Measurements from ENCODE around the gene SMC3. TPM values are rescaled to one million over a fixed set of nuclear protein-coding genes. Genes with fewer than 3 reads are reported as not detected.

Gene SMC3
- total RNA-seq, 1 experiment from 2014 or later = 43.2 TPM

DNA sequence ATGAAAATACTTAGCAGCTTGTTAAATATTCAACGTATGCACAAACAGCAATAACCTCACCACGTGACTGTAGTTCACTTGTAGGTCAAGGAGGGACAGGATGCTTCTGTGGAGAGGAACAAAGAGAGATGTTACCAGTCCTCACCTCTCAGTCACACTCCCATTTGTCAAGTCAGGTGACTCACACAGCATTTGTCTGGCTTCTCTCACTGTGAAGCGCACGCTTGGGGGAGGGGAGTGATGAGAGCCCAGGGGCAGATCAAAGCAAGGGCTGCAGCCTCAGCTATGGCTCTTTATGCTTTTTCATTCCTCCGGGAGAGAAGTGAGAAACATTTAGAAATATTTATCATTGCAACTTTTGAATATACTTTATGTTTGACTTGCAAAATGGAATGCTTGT is 73.8 kb downstream of the SMC3 start:
- POLR2A ChIA-PET = interaction anchor here (0.6 to 1.4 kb wide), 3 partner anchors 8 to 411 kb away, joined by 3 to 10 read pairs (median 4); no protein-coding TSS in a partner anchor
- no peak overlapping the region for H3K27ac Mint-ChIP-seq (ENCODE audit: low read depth, unreplicated experiment)
- BruUV-seq (replicated peaks) = no TSS peak

GRCh38 chr10:110642204-110643034 is 74.9 kb downstream of the SMC3 start:
- no peak for DNase-seq (ENCODE audit: unreplicated experiment)
- no peaks in the 10 kb centered on the region for H3K36me3 Mint-ChIP-seq (ENCODE audit: insufficient read depth, unreplicated experiment)
- no TSS peak for BruUV-seq (replicated peaks)
- intact Hi-C loops (cut with micrococcal nuclease) = no loop called here
- ChIA-PET CTCF (interaction anchor here (0.6 to 1.2 kb wide), 4 partner anchors 30 to 551 kb away, joined by 3 to 6 read pairs (median 4); no protein-coding TSS in a partner anchor), POLR2A (interaction anchor here (0.6 to 1.4 kb wide), 3 partner anchors 10 to 797 kb away, joined by 3 to 10 read pairs (median 3); no protein-coding TSS in a partner anchor)
- peaks cover 10% of the 10 kb centered on the region for H3K4me1 Mint-ChIP-seq (ENCODE audit: insufficient read depth, unreplicated experiment)
- no peak overlapping the region for H3K27ac Mint-ChIP-seq (ENCODE audit: low read depth, unreplicated experiment)
- no peaks in the 10 kb centered on the region for H3K9me3 Mint-ChIP-seq (ENCODE audit: unreplicated experiment)
- H3K27me3 Mint-ChIP-seq (ENCODE audit: insufficient read depth, unreplicated experiment) = peaks cover 29% of the 10 kb centered on the region
- H3K4me3 Mint-ChIP-seq (ENCODE audit: unreplicated experiment) = peak overlapping the region; percentile 34
- no peak for TF ChIP-seq CTCF (IDR thresholded peaks at IDR 0.05; ENCODE audit: unreplicated experiment)

More for the DNA sequence above, 73.8 kb downstream of the SMC3 start:
- no peaks in the 10 kb centered on the region for H3K36me3 Mint-ChIP-seq (ENCODE audit: insufficient read depth, unreplicated experiment)
- intact Hi-C loops (cut with micrococcal nuclease) = no loop called here
- peaks cover 29% of the 10 kb centered on the region for H3K27me3 Mint-ChIP-seq (ENCODE audit: insufficient read depth, unreplicated experiment)
- CTCF ChIA-PET = interaction anchor here (0.6 to 1.3 kb wide), 5 partner anchors 31 to 957 kb away, joined by 3 to 6 read pairs (median 4); no protein-coding TSS in a partner anchor
- no peaks in the 10 kb centered on the region for H3K9me3 Mint-ChIP-seq (ENCODE audit: unreplicated experiment)
- peaks cover 10% of the 10 kb centered on the region for H3K4me1 Mint-ChIP-seq (ENCODE audit: insufficient read depth, unreplicated experiment)
- peak; percentile 61 for DNase-seq (ENCODE audit: unreplicated experiment)
- H3K4me3 Mint-ChIP-seq (ENCODE audit: unreplicated experiment) = no peak overlapping the region
- TF ChIP-seq CTCF (IDR thresholded peaks at IDR 0.05; ENCODE audit: unreplicated experiment) = no peak

DNA sequence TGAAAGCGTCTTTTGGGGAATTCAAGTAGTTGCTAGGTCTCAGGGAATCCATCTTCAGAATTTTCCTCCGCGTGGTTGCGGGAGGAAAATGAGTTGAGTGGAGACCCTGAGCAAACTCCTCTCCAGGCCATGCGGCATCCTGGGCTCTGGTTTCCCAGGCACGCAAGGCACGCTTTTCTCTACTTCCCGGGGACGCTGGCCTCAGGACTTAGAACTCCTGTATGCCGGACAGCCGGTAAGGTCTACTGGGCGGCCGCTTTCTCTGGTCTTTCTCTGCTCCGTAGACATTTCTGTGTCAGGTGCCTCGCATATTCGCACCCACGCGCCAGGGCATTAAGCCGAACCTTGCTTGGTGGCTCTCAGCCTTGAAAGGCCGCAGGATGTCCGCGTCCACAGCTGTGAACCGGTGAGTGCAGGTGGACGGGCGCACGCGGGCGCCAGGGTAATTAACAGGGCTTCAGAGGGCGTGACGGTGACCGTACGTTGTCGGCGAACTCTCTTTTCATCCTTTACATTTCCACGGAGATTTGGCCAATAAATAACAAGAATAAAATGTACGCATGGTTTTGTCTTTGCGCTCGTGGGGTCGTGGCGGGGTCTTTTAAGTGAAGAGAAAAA is 75.6 kb downstream of the SMC3 start:
- no TSS peak for BruUV-seq (replicated peaks)
- H3K4me1 Mint-ChIP-seq (ENCODE audit: insufficient read depth, unreplicated experiment) = peaks cover 10% of the 10 kb centered on the region
- CTCF ChIA-PET = no interaction called here

More for the DNA sequence above, 75.6 kb downstream of the SMC3 start:
- intact Hi-C loops (cut with micrococcal nuclease) = no loop called here
- peak overlapping the region; percentile 34 for H3K4me3 Mint-ChIP-seq (ENCODE audit: unreplicated experiment)
- peaks cover 34% of the 10 kb centered on the region for H3K27me3 Mint-ChIP-seq (ENCODE audit: insufficient read depth, unreplicated experiment)
- no peak for TF ChIP-seq CTCF (IDR thresholded peaks at IDR 0.05; ENCODE audit: unreplicated experiment)
- no peaks in the 10 kb centered on the region for H3K9me3 Mint-ChIP-seq (ENCODE audit: unreplicated experiment)
- no peaks in the 10 kb centered on the region for H3K36me3 Mint-ChIP-seq (ENCODE audit: insufficient read depth, unreplicated experiment)
- POLR2A ChIA-PET = interaction anchor here (0.7 kb wide), 1 partner anchor 796 kb away, joined by 3 read pairs; no protein-coding TSS in a partner anchor
- H3K27ac Mint-ChIP-seq (ENCODE audit: low read depth, unreplicated experiment) = no peak overlapping the region
- no peak for DNase-seq (ENCODE audit: unreplicated experiment)

All from MCF 10A (cell line).